ENCODE data around the gene FTH1.
"Not testable (repeated sequence)": the region's sequence is repeated elsewhere in the genome, so short reads cannot be mapped to it uniquely, and the experiment has no call there.

The FTH1 gene

GRCh38 chr11:61978703-61979661, 11.5 kb upstream of the FTH1 start:
- DNase-seq, result no peak

GRCh38 chr11:61976813-61977475, 9.5 kb upstream of the FTH1 start:
- DNase-seq, result no peak

- DNase-seq, result no peak
These were observed 9.0 kb upstream of the FTH1 start for GRCh38 chr11:61976420-61976800.

- DNase-seq, result no peak
These were observed 8.4 kb upstream of the FTH1 start for GRCh38 chr11:61975638-61976419.

DNA sequence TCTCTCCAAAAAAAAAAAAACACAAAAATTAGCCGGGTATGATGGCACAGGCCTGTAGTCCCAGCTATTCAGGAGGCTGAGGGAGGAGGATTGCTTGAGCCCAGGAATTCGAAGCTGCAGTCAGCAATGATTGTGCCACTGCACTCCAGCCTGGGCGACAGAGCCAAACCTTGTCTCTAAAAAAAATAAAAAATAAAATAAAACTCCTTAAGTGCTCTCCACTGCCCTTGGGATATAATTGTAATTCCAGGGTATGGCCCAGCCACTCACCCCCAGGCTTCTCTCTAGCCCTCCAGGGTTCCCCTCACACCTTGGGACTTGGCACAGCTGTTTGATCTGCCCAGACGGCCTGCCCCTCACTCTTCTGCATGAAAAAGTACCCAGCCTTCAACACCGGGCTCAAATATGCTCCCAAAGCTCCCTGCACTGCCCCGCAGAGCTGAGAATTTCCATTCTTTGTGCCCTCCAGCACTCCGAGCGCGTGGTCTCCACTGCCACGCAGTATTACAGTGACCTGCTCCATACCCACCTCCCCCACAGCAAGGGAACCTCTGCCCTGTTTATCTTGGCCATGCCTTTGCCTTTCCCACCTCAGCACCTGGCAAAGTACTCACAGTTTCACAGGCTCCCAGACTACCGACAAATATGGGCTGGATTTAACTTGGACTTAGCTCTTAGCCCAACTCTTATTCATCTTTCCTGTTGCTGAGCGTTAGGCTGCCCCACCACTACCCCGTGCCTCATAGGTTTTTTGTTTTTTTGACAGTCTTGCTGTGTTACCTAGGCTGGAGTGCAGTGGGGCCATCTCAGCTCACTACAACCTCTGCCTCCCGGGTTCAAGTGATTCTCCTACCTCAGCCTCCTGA, 7.6 kb upstream of the FTH1 start:
- no peak for DNase-seq

GRCh38 chr11:61973476-61974162, 6.2 kb upstream of the FTH1 start:
- no peak for DNase-seq

DNA sequence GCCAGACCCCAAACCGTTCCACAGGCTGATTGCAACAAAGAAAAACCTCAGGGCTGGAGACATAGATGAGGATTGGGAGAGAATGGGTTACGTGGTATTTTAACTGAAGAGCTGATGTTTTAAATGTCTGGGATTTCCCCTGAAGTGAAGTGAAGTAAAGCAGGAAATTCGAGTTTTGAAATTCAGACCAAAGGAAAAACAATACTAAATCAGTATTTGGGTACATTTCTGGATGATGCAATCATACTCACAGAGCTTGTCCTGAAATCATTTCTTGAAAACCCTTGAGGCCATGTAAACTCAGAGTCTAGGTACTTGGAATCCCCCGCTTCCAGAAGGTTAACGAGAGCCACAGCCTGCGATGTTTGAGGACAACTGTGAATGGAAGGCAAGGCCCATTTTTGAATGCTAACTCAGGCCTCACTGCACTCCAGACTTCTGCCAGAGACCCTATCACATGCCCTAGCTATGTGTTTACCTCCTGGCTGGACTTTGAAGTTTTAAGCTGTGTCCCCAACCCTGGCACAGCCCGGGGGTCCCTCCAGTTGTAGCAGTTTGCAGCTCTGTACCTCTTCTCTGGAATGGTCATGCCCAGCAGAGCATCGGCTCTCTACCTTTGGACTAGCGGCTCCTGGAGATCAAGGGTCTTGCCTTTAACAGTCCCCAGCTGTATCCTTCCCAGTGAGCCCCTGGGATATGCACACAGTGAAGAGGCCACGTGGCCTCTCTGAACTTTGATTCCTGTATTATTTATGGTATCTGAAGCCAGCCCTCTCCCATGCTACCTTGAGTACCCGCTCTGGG, 5.4 kb upstream of the FTH1 start:
- DNase-seq, result no peak

- no peak for DNase-seq
These were observed 4.8 kb upstream of the FTH1 start for GRCh38 chr11:61972112-61972671.

- DNase-seq, result no peak
These were observed 4.0 kb upstream of the FTH1 start for GRCh38 chr11:61971248-61972111.

DNA sequence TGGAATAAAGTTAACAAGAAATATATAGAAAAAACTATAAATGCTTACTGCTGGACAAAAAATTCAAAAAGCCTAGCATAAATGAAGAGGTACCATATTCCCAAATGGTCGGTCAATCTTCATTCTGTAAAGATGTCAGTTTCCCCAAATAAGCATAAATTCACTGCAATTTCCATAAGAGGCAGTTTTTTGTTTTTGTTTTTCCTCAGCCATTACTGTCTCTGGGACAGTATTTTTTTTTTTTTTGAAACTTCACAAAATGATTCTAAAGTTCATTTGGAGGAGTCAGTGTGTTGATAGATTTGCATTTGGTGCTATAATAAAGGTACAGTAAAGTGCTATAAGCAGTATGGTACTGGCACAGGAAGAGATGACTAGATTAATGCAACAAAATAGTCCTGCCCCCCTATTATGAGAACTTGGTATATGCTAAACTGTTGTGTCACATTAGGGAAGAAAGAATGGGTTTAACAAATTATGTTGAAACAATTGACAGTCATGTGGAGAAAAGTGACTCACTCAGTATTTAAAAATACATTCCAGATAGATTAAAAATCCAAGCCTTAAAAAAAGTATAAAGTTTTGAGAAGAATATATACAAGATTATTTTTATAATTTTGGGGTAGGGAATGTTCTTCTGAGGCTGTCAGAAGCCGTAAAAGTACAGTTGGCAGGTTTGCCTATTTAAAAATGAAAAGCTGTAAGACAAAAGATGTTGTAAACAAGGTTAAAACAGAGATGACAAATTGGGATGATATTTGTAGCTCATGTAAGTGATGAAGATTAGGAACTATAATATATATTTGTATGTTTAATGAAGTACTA, 2.6 kb upstream of the FTH1 start:
- DNase-seq, result no peak

- DNase-seq, result no peak
These were observed 1.9 kb upstream of the FTH1 start for GRCh38 chr11:61969391-61969758.

DNA sequence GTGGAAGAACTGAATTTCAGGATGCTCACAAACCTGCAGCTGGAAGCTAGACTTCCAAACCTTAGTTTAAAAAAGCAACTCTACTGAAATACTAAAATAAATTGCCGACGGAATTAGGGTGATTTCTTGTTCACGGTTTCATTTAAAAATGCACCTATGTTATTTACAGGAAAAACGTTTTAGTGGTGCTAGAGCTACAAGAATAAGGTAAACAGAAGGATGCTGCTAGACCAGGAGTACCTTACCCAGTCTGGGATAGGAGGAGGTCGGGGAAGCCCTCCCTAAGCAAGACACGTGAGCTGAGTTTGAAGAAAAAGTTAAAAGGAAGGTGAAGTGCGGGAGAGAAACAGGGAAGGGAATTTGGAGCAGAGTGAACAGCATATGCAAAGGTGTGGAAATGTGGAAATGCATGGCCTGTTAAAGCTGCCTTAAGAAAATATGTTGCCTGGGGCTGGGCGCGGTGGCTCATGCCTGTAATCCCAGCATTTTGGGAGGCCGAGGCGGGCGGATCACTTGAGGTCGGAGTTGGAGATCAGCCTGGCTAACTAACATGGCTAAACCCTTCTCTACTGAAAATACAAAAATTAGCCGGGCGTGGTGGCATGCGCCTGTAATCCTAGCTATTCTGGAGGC, 1.4 kb upstream of the FTH1 start:
- DNase-seq, result no peak

DNA sequence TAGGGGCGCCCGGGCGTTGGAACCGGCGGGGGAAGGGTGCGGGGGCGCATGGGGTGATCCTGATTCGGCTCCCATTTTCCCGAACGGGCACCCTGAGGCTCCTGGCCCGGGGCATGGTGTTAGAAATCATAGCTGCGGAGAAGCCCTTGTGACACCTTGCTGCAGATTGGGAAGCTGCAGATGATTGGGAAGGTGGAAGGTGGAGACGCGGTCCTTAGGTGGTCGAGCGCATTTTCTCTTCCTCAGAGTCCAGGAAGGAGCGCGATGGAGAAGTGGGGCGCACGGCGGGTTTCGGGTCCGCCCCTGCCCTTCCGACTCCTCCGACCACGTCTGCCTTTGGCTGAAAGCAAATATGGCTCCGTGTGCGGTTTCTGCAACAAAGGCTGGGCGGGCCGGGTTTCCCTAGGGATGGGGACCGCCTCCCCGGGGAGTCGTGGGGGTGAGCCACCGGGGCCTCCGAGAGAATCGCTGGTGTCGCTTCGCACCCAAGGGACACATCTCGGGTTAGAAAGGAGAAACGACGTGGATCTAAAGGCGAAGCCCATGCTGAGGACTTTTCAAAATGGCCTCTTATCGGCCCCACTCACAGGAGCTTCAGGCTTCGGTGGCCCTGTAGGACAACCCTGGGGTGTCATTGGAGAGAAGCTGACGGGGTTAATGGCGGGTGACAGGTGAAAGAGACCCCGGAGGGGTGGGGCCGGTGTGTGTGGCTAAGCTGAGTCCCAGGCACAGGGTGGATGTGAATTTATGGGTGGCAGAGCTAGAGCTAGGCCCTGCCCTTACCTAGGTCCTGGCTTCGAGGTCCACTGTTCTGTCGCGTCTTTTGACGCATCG, 707 bp upstream of the FTH1 start:
- DNase-seq, result no peak

- DNase-seq, result no peak
These were observed 709 bp downstream of the FTH1 start for GRCh38 chr11:61966734-61967115.

DNA sequence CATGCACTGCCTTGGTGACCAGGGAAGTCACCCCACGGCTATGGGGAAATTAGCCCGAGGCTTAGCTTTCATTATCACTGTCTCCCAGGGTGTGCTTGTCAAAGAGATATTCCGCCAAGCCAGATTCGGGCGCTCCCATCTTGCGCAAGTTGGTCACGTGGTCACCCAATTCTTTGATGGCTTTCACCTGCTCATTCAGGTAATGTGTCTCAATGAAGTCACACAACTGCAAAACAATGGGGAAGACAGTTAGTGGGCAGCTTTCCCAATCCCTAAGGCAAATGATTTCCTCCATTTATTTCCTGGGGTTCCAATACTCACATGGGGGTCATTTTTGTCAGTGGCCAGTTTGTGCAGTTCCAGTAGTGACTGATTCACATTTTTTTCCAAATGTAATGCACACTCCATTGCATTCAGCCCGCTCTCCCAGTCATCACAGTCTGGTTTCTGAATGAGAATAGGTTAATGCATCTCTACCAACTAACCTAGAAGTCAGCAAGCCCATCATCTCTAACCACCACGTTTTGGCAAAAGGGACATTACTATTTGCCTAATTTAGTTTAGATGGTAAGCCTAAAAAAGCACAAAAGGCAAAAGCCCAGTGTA, 2.7 kb downstream of the FTH1 start:
- not testable (repeated sequence) for DNase-seq

DNA sequence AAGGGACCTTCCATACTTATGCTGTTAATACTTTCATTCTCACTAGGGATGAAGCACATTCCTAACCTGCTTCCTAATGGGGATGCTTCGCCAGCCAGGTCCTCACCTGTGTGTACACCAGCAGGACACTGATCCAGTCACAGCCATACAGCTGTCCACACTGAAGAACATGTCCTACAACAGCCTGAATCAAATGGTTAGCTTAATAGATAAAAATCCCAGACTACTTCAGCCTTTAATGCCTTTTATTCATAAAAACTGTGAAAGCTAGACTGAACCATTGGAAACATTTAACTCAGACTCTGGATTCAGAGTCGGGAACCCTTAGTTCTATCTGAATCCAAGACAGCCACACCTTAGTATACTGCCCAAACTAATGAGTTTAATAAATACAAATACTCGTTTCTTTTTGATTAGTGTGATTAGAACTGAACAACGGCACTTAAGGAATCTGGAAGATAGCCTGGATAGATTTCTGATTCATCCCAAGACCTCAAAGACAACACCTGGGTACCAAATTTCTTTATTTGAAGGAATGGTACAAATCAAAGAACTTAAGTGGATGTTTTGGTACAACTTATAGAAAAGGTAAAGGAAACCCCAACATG, 3.3 kb downstream of the FTH1 start:
- no peak for DNase-seq
